Measurements from ENCODE around the gene PLSCR1.
"Not testable (repeated sequence)": the region's sequence is repeated elsewhere in the genome, so short reads cannot be mapped to it uniquely, and the experiment has no call there.

The PLSCR1 gene

GRCh38 chr3:146511402-146512134, 32.8 kb downstream of the PLSCR1 start:
- DNase-seq, result no peak

GRCh38 chr3:146507331-146508120, 36.9 kb downstream of the PLSCR1 start:
- no peak for DNase-seq

- no peak for DNase-seq
Observed at GRCh38 chr3:146505516-146505915, 38.9 kb downstream of the PLSCR1 start.

GRCh38 chr3:146504498-146505197, 39.8 kb downstream of the PLSCR1 start:
- DNase-seq, result no peak

GRCh38 chr3:146503461-146504202, 40.8 kb downstream of the PLSCR1 start:
- DNase-seq, result no peak

GRCh38 chr3:146502887-146503460, 41.4 kb downstream of the PLSCR1 start:
- DNase-seq, result no peak

- DNase-seq, result no peak
Observed at GRCh38 chr3:146501752-146502151, 42.7 kb downstream of the PLSCR1 start.

GRCh38 chr3:146499701-146500100, 44.7 kb downstream of the PLSCR1 start:
- no peak for DNase-seq

GRCh38 chr3:146498002-146498736, 46.2 kb downstream of the PLSCR1 start:
- DNase-seq, result no peak

GRCh38 chr3:146497145-146497843, 47.1 kb downstream of the PLSCR1 start:
- DNase-seq, result not testable (repeated sequence)

- no peak for DNase-seq
Observed at GRCh38 chr3:146496726-146497125, 47.7 kb downstream of the PLSCR1 start.

GRCh38 chr3:146496251-146496650, 48.2 kb downstream of the PLSCR1 start:
- DNase-seq, result no peak

GRCh38 chr3:146493761-146494160, 50.6 kb downstream of the PLSCR1 start:
- DNase-seq, result no peak

GRCh38 chr3:146493221-146493620, 51.2 kb downstream of the PLSCR1 start:
- no peak for DNase-seq

GRCh38 chr3:146491303-146491702, 53.1 kb downstream of the PLSCR1 start:
- DNase-seq, result no peak

- DNase-seq, result no peak
Observed at GRCh38 chr3:146485297-146485696, 59.1 kb downstream of the PLSCR1 start.

- no peak for DNase-seq
Observed at GRCh38 chr3:146476094-146476740, 68.2 kb downstream of the PLSCR1 start.

- DNase-seq, result not testable (repeated sequence)
Observed at GRCh38 chr3:146474976-146475375, 69.4 kb downstream of the PLSCR1 start.

GRCh38 chr3:146473726-146474125, 70.7 kb downstream of the PLSCR1 start:
- no peak for DNase-seq

GRCh38 chr3:146472611-146473010, 71.8 kb downstream of the PLSCR1 start:
- no peak for DNase-seq

GRCh38 chr3:146471012-146471411, 73.4 kb downstream of the PLSCR1 start:
- no peak for DNase-seq

All from T-helper 9 cell (primary cell).